C4-2B (cell line): ENCODE measurements around the gene DPP3.

Source experiments
- CTCF ChIP-seq: fragments of 450-650 bp; conservative IDR thresholded peaks from 2 replicates; pipeline ENCODE4 v1.5.1; 2017; ENCODE audit warnings: mild to moderate bottlenecking
- ZFX ChIP-seq: fragments of 450-650 bp; IDR thresholded peaks from 2 replicates; pipeline ENCODE4 v1.6.1; 2017

- TF ChIP-seq CTCF (no peak), ZFX (no peak)
Observed at GRCh38 chr11:66550887-66551286, 70.7 kb downstream of the DPP3 start.
